ENCODE measurements around the gene SDK1. TPM values are rescaled to one million over a fixed set of nuclear protein-coding genes. Genes with fewer than 3 reads are reported as not detected.

SDK1 gene
- total RNA-seq, 1 donor from 2014 or later, result 4.3 TPM

GRCh38 chr7:3836855-3837254 lies 535.8 kb downstream of the SDK1 start:
- Mint-ChIP-seq H3K27me3 (ENCODE audit: unreplicated experiment) (no peaks in the 10 kb centered on the region), H3K36me3 (ENCODE audit: low read depth, unreplicated experiment) (no peaks in the 10 kb centered on the region), H3K4me1 (ENCODE audit: unreplicated experiment) (no peaks in the 10 kb centered on the region), H3K27ac (ENCODE audit: unreplicated experiment) (no peak overlapping the region), H3K9me3 (ENCODE audit: unreplicated experiment) (no peaks in the 10 kb centered on the region), H3K4me3 (ENCODE audit: unreplicated experiment) (no peak overlapping the region)
- no peak for DNase-seq (ENCODE audit: low spot score)
- TF ChIP-seq, protein P1, sequence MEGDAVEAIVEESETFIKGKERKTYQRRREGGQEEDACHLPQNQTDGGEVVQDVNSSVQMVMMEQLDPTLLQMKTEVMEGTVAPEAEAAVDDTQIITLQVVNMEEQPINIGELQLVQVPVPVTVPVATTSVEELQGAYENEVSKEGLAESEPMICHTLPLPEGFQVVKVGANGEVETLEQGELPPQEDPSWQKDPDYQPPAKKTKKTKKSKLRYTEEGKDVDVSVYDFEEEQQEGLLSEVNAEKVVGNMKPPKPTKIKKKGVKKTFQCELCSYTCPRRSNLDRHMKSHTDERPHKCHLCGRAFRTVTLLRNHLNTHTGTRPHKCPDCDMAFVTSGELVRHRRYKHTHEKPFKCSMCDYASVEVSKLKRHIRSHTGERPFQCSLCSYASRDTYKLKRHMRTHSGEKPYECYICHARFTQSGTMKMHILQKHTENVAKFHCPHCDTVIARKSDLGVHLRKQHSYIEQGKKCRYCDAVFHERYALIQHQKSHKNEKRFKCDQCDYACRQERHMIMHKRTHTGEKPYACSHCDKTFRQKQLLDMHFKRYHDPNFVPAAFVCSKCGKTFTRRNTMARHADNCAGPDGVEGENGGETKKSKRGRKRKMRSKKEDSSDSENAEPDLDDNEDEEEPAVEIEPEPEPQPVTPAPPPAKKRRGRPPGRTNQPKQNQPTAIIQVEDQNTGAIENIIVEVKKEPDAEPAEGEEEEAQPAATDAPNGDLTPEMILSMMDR (IDR thresholded peaks at IDR 0.05; ENCODE audit: unreplicated experiment), result no peak

GRCh38 chr7:3844540-3845151 lies 543.6 kb downstream of the SDK1 start:
- Mint-ChIP-seq H3K9me3 (ENCODE audit: unreplicated experiment) (no peaks in the 10 kb centered on the region), H3K27me3 (ENCODE audit: unreplicated experiment) (peaks cover 2% of the 10 kb centered on the region), H3K27ac (ENCODE audit: unreplicated experiment) (no peak overlapping the region), H3K36me3 (ENCODE audit: low read depth, unreplicated experiment) (no peaks in the 10 kb centered on the region), H3K4me1 (ENCODE audit: unreplicated experiment) (no peaks in the 10 kb centered on the region), H3K4me3 (ENCODE audit: unreplicated experiment) (no peak overlapping the region)
- TF ChIP-seq, protein P1 (IDR thresholded peaks at IDR 0.05; ENCODE audit: unreplicated experiment), result no peak
- no peak for DNase-seq (ENCODE audit: low spot score)

GRCh38 chr7:3846738-3847137 lies 545.7 kb downstream of the SDK1 start:
- H3K9me3 Mint-ChIP-seq (ENCODE audit: unreplicated experiment), result no peaks in the 10 kb centered on the region
- TF ChIP-seq, protein P1 (IDR thresholded peaks at IDR 0.05; ENCODE audit: unreplicated experiment), result no peak
- H3K27ac Mint-ChIP-seq (ENCODE audit: unreplicated experiment), result no peak overlapping the region
- no peak for DNase-seq (ENCODE audit: low spot score)
- H3K27me3 Mint-ChIP-seq (ENCODE audit: unreplicated experiment), result peaks cover 2% of the 10 kb centered on the region
- H3K36me3 Mint-ChIP-seq (ENCODE audit: low read depth, unreplicated experiment), result no peaks in the 10 kb centered on the region
- H3K4me3 Mint-ChIP-seq (ENCODE audit: unreplicated experiment), result no peak overlapping the region
- H3K4me1 Mint-ChIP-seq (ENCODE audit: unreplicated experiment), result no peaks in the 10 kb centered on the region

DNA sequence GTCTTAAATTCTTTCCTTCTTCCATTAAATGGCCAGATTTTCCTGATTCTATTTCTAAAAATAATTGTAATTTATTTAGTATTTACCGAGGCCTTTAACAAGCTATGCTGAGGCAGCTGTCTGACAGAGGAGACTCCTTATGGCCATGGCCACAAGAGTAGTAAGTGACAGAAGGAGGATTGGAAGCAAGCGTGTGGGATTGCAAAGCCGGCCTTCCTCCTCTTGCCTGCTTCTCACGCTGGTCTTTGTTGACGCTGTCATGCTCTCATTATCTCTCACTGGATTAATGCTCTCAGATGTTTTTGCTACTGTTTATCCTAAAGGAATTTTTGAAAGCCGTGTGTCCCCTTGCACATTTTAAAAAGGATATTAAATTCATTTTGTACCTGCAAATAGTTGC lies 546.3 kb downstream of the SDK1 start:
- TF ChIP-seq, protein P1 (IDR thresholded peaks at IDR 0.05; ENCODE audit: unreplicated experiment), result no peak
- H3K9me3 Mint-ChIP-seq (ENCODE audit: unreplicated experiment), result no peaks in the 10 kb centered on the region
- DNase-seq (ENCODE audit: low spot score), result no peak
- H3K4me1 Mint-ChIP-seq (ENCODE audit: unreplicated experiment), result no peaks in the 10 kb centered on the region
- peaks cover 2% of the 10 kb centered on the region for H3K27me3 Mint-ChIP-seq (ENCODE audit: unreplicated experiment)
- H3K27ac Mint-ChIP-seq (ENCODE audit: unreplicated experiment), result no peak overlapping the region
- no peak overlapping the region for H3K4me3 Mint-ChIP-seq (ENCODE audit: unreplicated experiment)
- no peaks in the 10 kb centered on the region for H3K36me3 Mint-ChIP-seq (ENCODE audit: low read depth, unreplicated experiment)

DNA sequence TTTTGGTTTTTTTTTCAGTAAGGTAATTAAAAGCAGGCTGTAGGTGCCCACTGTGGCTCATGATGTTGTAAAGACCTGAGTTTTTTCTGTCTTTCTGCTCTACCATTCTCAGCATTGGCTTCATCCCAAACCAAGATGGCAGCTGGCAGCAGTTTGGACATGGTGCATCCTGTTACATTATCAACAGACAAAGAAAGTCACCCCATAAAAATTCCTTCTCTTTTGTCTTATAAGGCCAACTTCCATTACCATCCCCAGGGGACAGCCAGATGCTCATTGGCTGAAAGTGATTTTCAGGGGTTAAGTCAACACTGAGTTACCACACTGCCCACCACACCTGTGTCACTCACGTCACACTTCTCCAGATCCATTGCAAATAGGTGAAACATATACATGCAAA lies 558.4 kb downstream of the SDK1 start:
- TF ChIP-seq, protein P1 (IDR thresholded peaks at IDR 0.05; ENCODE audit: unreplicated experiment), result no peak
- Mint-ChIP-seq H3K27ac (ENCODE audit: unreplicated experiment) (no peak overlapping the region), H3K36me3 (ENCODE audit: low read depth, unreplicated experiment) (no peaks in the 10 kb centered on the region), H3K9me3 (ENCODE audit: unreplicated experiment) (no peaks in the 10 kb centered on the region), H3K4me3 (ENCODE audit: unreplicated experiment) (no peak overlapping the region), H3K4me1 (ENCODE audit: unreplicated experiment) (no peaks in the 10 kb centered on the region), H3K27me3 (ENCODE audit: unreplicated experiment) (no peaks in the 10 kb centered on the region)
- DNase-seq (ENCODE audit: low spot score), result no peak

Measured in endothelial cell (in vitro differentiated cells).